HG02759 (cell line): ENCODE results near the gene MERTK.
A peak's percentile ranks its signal among the peaks of the same experiment; 100 is the strongest.

Experiments used
- ATAC-seq: cut with Tn5 transposase; IDR thresholded peaks from one replicate; pipeline ENCODE4 v1.9.1; 2021; ENCODE audit warnings: mild to moderate bottlenecking, moderate library complexity; ENCODE audit not compliant: unreplicated experiment

The MERTK gene

GRCh38 chr2:111975053-111975552, 76.7 kb downstream of the MERTK start:
- no peak for ATAC-seq

GRCh38 chr2:111975819-111976218, 77.4 kb downstream of the MERTK start:
- ATAC-seq, result no peak

- no peak for ATAC-seq
Observed at GRCh38 chr2:111977240-111977639, 78.8 kb downstream of the MERTK start.

- no peak for ATAC-seq
Observed at GRCh38 chr2:111978452-111979170, 80.2 kb downstream of the MERTK start.

- ATAC-seq, result no peak
Observed at GRCh38 chr2:111981666-111982065, 83.3 kb downstream of the MERTK start.

- no peak for ATAC-seq
Observed at GRCh38 chr2:111982822-111983221, 84.4 kb downstream of the MERTK start.

GRCh38 chr2:111983478-111984212, 85.2 kb downstream of the MERTK start:
- no peak for ATAC-seq

- ATAC-seq, result no peak
Observed at GRCh38 chr2:111984213-111984604, 85.8 kb downstream of the MERTK start.

- no peak for ATAC-seq
Observed at GRCh38 chr2:111985514-111985913, 87.1 kb downstream of the MERTK start.

GRCh38 chr2:111986116-111986900, 87.9 kb downstream of the MERTK start:
- no peak for ATAC-seq

- ATAC-seq, result no peak
Observed at GRCh38 chr2:111990375-111990774, 92.0 kb downstream of the MERTK start.

GRCh38 chr2:111990856-111991255, 92.4 kb downstream of the MERTK start:
- ATAC-seq, result no peak

GRCh38 chr2:111994042-111994441, 95.6 kb downstream of the MERTK start:
- ATAC-seq, result no peak

GRCh38 chr2:111995148-111995547, 96.7 kb downstream of the MERTK start:
- ATAC-seq, result no peak

- no peak for ATAC-seq
Observed at GRCh38 chr2:111999809-112000208, 101.4 kb downstream of the MERTK start.

GRCh38 chr2:112000399-112001135, 102.2 kb downstream of the MERTK start:
- ATAC-seq, result no peak

GRCh38 chr2:112001136-112001715, 102.8 kb downstream of the MERTK start:
- ATAC-seq, result no peak

GRCh38 chr2:112001942-112002341, 103.5 kb downstream of the MERTK start:
- no peak for ATAC-seq

- ATAC-seq, result no peak
Observed at GRCh38 chr2:112003576-112004252, 105.3 kb downstream of the MERTK start.

GRCh38 chr2:112004253-112004645, 105.8 kb downstream of the MERTK start:
- ATAC-seq, result peak; percentile 64
